ENCODE data around the gene DDX51. TPM values are rescaled to one million over a fixed set of nuclear protein-coding genes. Genes with fewer than 3 reads are reported as not detected.

Gene DDX51
- total and polyA plus RNA-seq, 2 experiments from 2014 or later = 6.8 to 16.1 TPM

GRCh38 chr12:132166093-132166492, 22.0 kb upstream of the DDX51 start:
- no peaks in the 10 kb centered on the region for H3K9me3 ChIP-seq (ENCODE audit: low read depth)
- TF ChIP-seq CTCF (IDR thresholded peaks at IDR 0.05; ENCODE audit: poor library complexity) (no peak), EZH2phosphoT487 (IDR thresholded peaks at IDR 0.05; ENCODE audit: low read depth, severe bottlenecking, unreplicated experiment) (no peak), EZH2 (IDR thresholded peaks at IDR 0.05; ENCODE audit: borderline replicate concordance) (no peak)
- DNase-seq (ENCODE audit: low spot score) = no peak
- H2AFZ ChIP-seq = no peak overlapping the region
- no peak overlapping the region for H3K4me2 ChIP-seq
- no peak overlapping the region for H3K4me3 ChIP-seq
- no peak overlapping the region for H3K27ac ChIP-seq
- H3K27me3 ChIP-seq = peaks cover 9% of the 10 kb centered on the region
- no peaks in the 10 kb centered on the region for H4K20me1 ChIP-seq (ENCODE audit: insufficient read depth, poor library complexity, severe bottlenecking)
- no peaks in the 10 kb centered on the region for H3K9me2 ChIP-seq (replicated peaks; ENCODE audit: insufficient read depth)
- no peaks in the 10 kb centered on the region for H3K79me2 ChIP-seq
- no peaks in the 10 kb centered on the region for H3K36me3 ChIP-seq (replicated peaks; ENCODE audit: insufficient read depth, low read depth)
- H3K4me1 ChIP-seq (ENCODE audit: insufficient read depth) = no peaks in the 10 kb centered on the region
- WGBS (ENCODE audit: low lambda C conversion rate, missing lambda C conversion rate) = 91% methylated on average over 2 of the region's 2 CpGs

GRCh38 chr12:132165584-132165983, 21.5 kb upstream of the DDX51 start:
- H3K4me2 ChIP-seq = no peak overlapping the region
- H3K36me3 ChIP-seq (replicated peaks; ENCODE audit: insufficient read depth, low read depth) = no peaks in the 10 kb centered on the region
- no peak overlapping the region for H2AFZ ChIP-seq
- no peak for TF ChIP-seq EZH2 (IDR thresholded peaks at IDR 0.05; ENCODE audit: borderline replicate concordance)
- no peak for TF ChIP-seq CTCF (IDR thresholded peaks at IDR 0.05; ENCODE audit: poor library complexity)
- TF ChIP-seq EZH2phosphoT487 (IDR thresholded peaks at IDR 0.05; ENCODE audit: low read depth, severe bottlenecking, unreplicated experiment) = no peak
- H3K27ac ChIP-seq = no peak overlapping the region
- H3K79me2 ChIP-seq = no peaks in the 10 kb centered on the region
- 94% methylated on average over 6 of the region's 6 CpGs for WGBS (ENCODE audit: low lambda C conversion rate, missing lambda C conversion rate)
- no peaks in the 10 kb centered on the region for H4K20me1 ChIP-seq (ENCODE audit: insufficient read depth, poor library complexity, severe bottlenecking)
- H3K4me3 ChIP-seq = no peak overlapping the region
- H3K27me3 ChIP-seq = peaks cover 9% of the 10 kb centered on the region
- H3K9me2 ChIP-seq (replicated peaks; ENCODE audit: insufficient read depth) = no peaks in the 10 kb centered on the region
- H3K9me3 ChIP-seq (ENCODE audit: low read depth) = no peaks in the 10 kb centered on the region
- no peaks in the 10 kb centered on the region for H3K4me1 ChIP-seq (ENCODE audit: insufficient read depth)
- no peak for DNase-seq (ENCODE audit: low spot score)

GRCh38 chr12:132164426-132164825, 20.3 kb upstream of the DDX51 start:
- 97% methylated on average over 7 of the region's 7 CpGs for WGBS (ENCODE audit: low lambda C conversion rate, missing lambda C conversion rate)
- Histone ChIP-seq H3K27me3 (peaks cover 5% of the 10 kb centered on the region), H2AFZ (no peak overlapping the region)

More at GRCh38 chr12:132164426-132164825, 20.3 kb upstream of the DDX51 start:
- Histone ChIP-seq H3K4me1 (ENCODE audit: insufficient read depth) (no peaks in the 10 kb centered on the region), H3K36me3 (replicated peaks; ENCODE audit: insufficient read depth, low read depth) (no peaks in the 10 kb centered on the region), H3K27ac (no peak overlapping the region), H3K9me3 (ENCODE audit: low read depth) (no peaks in the 10 kb centered on the region), H3K79me2 (no peaks in the 10 kb centered on the region), H4K20me1 (ENCODE audit: insufficient read depth, poor library complexity, severe bottlenecking) (no peaks in the 10 kb centered on the region), H3K4me2 (no peak overlapping the region), H3K4me3 (no peak overlapping the region), H3K9me2 (replicated peaks; ENCODE audit: insufficient read depth) (no peaks in the 10 kb centered on the region)
- TF ChIP-seq EZH2 (IDR thresholded peaks at IDR 0.05; ENCODE audit: borderline replicate concordance) = no peak
- TF ChIP-seq EZH2phosphoT487 (IDR thresholded peaks at IDR 0.05; ENCODE audit: low read depth, severe bottlenecking, unreplicated experiment) = no peak
- no peak for TF ChIP-seq CTCF (IDR thresholded peaks at IDR 0.05; ENCODE audit: poor library complexity)
- no peak for DNase-seq (ENCODE audit: low spot score)

Measured in hepatocyte (in vitro differentiated cells).